Measurements from ENCODE around the gene ERRFI1.

The ERRFI1 gene

GRCh38 chr1:8002329-8002910 is 23.7 kb downstream of the ERRFI1 start:
- DNase-seq, result peak; percentile 22 to 40

DNA sequence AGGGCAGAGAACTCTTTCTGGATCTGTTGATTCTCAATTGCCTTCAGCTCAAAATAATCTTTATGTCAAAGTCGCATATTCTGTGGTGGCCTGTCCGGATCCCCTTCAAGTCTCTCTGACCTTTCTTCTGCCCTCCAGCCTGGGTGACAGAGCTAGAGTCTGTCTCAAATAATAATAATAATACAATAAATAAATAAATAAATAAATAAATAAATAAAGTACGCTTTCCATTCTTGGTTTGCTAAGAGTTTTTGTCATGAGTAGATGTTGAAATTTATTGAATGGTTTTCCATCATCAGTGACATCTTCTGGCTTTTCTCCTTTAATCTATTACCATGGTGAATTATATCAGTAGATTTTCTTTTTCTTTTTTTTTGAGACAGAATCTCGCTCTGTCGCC is 30.7 kb downstream of the ERRFI1 start:
- DNase-seq, result no peak

- DNase-seq, result no peak
Measured at GRCh38 chr1:7994827-7995226, 31.3 kb downstream of the ERRFI1 start.

DNA sequence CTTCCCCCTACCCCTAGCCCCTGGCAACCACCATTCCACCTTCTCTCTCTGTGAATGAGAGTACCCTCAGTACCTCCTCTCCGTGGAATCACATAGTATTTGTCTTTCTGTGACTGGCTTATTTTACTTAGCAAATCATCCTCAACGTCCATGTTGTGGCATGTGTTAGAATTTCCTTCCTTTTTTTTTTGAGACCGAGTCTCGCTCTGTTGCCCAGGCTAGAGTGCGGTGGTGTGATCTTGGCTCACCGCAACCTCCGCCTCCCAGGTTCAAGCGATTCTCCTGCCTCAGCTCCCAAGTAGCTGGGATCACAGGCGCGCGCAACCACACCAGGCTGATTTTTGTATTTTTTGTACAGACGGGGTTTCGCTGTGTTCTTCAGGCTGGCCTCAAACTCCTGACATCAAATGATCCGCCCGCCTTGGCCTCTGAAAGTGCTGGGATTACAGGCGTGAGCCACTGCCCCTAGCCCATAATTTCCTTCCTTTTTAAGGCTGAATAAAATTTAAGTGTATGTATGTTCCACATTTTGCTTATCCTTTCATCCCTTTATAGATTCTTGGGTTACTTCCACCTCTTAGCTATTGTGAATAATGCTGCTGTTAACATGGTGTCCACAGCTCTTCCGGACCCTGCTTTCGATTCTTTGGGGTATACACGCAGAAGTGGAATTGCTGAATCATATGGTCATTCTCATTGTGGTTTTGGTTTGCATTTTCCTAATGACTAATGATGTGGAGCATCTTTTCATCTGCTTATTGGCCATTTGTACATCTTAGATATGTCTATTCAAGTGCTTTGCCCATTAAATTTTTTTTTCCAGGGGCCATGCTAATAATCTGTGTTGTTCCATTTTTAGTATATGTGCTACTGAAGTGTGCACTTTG is 32.3 kb downstream of the ERRFI1 start:
- peak; percentile 11 to 59 for DNase-seq

GRCh38 chr1:7992885-7993284 is 33.2 kb downstream of the ERRFI1 start:
- no peak for DNase-seq

DNA sequence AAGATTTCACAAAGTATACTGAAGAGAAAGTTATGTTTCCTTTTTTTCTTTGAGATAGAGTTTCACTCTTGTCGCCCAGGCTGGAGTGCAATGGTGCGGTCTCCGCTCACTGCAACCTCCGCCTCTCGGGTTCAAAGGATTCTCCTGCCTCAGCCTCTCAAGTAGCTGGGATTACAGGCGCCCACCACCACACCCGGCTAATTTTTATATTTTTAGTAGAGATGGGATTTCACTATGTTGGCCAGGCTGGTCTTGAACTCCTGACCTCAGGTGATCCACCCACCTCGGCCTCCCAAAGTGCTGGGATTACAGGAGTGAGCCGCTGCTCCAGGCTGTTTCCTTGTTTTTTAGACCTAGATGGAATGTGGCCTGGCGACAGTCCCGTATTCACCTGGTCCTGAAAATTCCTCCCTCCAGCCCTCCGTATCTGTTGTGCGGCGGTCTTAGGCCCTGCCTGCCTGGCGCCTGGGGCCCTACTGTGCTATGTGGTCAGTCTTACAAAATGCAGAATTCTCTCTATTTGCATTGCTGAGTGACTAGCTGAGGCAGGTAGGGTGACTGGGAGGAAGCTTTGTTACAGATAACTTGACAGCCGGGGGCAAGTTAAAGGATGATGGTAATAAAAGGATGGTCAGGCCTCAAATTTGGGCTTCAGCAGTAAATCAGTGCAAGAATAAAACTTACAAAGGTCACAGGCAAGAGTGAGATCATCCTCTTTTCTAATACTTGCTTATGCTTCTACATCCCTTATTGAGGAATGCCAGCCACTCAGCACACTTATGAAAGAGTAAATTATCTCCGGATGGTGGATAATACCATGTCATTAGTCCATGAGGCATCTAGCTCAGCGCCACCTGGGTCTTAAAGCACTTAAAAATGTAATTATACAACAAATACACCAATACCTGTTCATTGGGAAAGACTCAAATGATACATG is 34.3 kb downstream of the ERRFI1 start:
- DNase-seq, result no peak

DNA sequence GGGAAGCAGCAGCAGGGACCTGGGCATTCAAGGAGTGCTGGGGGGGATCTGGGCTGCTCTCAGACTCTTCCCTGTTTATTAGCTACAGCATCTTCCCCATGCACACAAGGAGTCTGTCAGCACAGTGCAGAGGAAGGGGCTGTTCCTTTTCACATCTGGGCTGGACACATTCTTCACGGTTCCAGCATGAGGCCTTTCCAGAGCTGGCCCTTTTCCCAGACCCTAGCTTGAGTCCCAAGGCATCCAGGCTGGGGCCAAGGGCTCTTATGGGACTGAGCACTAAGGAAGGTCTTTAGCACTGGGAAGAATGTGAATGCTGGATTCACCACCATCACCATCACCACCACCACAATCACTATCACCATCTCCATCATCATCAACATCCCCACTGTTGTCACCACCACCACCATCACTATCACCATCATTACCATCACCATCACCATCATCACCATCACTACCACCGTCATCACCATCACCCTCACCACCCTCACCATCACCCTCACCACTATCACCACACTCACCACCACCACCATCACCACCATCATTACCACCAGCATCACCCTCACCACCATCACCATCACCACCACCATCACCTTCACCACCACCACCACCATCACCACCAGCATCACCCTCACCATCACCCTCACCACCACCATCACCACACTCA is 36.2 kb downstream of the ERRFI1 start:
- no peak for DNase-seq

DNA sequence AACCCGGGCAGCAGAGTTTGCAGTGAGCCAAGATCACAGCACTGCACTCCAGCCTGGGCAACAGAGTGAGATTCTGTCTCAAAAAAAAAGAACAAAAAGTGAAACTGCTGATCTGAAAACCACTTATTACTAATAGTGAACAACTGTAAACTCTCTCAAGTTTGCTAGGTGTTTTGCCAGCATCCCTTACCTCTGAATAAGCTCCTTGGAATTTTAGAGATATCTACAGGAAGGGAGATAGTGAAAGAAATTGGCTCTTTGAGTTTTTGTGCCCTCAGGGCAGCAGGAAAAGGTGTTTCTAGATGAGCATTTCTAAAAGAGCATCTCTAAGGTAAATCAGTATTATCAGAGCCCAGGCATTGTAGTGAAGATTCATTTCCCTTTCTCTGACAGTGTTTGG is 37.5 kb downstream of the ERRFI1 start:
- no peak for DNase-seq

DNA sequence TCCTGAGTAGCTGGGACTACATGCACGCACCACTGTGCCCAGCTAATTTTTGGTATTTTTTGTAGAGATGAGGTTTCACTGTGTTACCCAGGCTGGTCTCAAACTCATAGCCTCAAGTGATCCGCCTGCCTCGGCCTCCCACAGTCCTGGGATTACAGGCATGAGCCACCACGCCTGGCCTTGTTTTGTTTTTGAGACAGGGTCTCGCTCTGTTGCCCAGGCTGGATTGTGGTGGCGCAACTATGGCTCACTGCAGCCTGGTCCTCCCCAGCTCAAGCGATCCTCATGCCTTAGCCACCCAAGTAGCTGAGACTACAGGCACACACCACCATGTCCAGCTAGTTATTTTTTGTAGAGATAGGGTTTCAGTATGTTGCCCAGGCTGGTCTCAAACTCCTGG is 38.6 kb downstream of the ERRFI1 start:
- DNase-seq, result no peak

DNA sequence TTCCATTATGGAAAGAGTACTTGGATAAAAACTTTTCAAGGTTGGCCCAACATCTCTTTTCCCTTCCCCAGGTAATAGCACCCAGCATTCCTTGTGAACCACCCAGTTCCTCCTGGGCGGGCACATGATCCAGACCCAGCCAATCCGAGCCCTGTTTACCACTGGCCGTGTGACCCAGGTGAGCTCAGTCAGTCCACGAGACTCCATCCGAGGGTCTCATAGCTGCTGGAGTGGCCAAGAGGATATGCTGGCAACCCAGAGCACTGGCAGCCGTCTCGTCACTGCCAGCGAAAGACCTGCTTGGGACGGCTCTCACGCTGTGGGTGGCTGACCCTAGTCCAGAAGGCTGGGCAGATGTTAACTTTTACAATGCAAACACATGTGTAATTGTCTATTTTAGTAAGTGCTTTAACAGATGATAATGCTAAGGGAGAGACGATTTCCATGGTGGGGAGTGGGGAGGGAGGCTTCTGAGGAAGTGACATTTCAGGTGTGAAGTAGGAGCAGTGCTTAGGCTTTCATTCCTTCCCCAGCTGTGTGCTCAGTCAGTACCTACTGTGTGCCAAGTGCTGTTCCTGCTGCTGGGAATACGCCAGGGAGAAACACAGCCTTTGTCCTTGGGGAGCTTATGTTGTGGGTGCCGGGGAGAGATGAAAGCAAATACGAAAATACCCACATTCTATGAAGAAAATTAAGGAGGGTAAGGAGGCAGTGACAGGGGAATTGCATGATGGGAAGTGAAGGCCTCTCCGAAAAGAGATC is 40.1 kb downstream of the ERRFI1 start:
- no peak for DNase-seq

DNA sequence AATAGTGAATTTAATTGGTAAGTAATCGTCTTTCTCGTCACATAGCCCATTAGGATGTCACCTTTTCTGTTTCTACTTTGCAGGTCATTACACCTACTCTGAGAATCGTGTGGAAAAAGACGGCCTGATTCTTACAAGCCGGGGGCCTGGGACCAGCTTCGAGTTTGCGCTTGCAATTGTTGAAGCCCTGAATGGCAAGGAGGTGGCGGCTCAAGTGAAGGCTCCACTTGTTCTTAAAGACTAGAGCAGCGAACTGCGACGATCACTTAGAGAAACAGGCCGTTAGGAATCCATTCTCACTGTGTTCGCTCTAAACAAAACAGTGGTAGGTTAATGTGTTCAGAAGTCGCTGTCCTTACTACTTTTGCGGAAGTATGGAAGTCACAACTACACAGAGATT is 41.3 kb downstream of the ERRFI1 start:
- DNase-seq, result no peak

DNA sequence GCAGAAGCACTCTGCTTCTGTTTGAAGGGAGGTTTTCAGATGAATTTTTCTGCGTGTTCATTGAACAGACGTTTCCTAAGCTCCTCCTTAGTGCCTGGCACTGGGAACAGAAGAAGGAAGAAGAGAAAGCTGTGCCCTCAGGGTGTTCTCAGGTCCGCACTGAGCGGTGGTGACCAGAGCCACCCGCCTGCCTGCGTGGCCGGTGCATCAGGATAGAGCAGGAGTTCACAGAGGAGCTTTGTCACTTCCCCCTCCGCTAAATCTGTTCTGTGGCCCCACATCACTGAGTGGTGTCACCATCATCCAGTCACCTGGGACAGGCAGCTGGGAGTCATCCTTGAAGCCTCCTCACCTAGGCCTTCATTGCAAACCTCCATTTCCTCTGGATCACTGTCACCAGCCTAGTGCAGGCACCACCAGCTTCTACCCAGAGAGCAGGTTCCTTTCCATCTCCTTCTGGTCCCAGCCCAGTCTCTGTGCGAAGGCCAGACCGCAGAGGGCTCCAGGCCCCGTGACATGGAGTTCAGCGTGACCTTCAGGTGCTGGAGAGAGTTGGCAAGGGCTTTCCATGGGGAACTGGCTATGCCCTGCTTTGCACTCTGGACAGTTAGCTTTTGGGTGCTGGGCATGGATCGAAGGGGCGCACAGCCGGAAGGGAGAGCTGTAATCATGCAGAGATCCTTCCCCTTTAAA is 42.9 kb downstream of the ERRFI1 start:
- DNase-seq, result no peak

DNA sequence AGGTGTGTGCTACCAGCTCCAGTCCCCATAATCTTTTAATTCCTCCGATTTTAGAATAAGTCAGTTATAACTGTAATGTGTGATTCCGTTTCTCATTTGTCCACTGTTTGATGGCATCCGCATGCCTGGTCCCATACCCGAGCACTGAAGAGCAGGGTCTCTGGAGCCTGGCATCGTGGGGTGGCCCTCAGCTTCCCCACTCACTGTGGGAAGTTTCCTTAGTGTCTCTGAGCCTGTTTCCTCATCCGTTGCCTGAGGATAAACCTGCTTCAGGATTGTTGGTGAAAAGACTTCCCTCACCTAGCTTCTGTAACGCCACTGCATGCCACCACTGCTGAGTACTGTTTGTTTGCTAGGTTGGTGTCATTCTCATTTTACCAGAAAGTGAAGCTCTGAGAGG is 45.1 kb downstream of the ERRFI1 start:
- no peak for DNase-seq

GRCh38 chr1:7975212-7975865 is 50.8 kb downstream of the ERRFI1 start:
- peak; percentile 40 to 59 for DNase-seq

DNA sequence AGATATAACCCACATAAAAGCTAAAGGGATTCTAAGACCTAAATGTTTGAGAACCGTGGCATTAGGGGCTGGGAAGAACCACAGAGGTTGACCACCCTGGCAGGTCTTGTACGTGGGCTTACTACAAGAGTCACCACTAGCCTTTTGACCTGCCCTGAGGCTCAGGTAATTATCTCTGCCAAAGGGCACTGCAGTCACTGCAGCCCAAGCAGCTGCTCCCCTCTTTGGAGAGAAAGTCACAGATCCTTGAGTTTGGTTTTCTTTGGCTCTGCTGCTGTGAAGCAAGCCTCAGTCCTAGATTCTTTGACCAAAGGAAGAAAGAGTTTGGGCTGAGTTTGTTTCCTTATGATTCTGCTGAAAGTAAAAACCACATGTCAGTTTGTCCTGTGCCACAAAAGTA is 53.0 kb downstream of the ERRFI1 start:
- DNase-seq, result no peak

DNA sequence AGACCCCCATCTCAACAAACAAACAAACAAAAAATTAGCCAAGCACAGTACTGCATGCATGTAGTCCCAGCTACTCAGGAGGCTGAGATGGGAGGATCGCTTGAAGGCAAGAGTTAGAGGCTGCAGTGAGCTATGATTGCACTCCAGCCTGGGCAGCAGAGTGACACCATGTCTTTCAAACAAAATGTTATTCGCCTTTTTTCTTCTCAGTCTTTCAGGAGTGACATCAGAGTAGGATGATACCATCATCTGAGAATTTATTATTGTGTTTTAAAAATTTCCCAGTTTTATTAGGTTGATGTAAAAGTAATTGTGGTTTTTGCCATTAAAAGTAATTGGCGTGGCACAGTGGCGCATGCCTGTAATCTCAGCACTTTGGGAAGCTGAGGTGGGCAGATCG is 53.8 kb downstream of the ERRFI1 start:
- DNase-seq, result no peak

GRCh38 chr1:7971024-7971423 is 55.1 kb downstream of the ERRFI1 start:
- no peak for DNase-seq

DNA sequence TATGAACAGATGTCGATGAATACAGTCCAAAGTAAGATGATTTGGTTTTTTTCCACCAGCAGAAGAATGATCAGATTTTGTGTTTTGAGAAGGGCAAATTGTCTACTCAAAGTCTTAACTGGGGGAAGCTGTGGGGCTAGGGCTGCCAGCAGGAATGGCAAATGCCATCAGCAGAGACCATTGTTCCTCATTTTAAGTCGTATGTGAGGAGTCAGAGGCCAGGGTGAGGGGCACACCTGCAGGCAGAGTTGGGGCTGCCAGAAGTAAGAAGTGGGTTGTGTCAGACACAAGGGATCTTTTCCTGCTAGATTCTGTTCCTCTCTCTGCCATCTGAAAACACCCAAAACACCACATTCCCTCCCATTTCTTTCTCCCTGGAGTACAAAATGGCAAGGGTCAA is 55.9 kb downstream of the ERRFI1 start:
- no peak for DNase-seq

- no peak for DNase-seq
Measured at GRCh38 chr1:7967651-7968050, 58.5 kb downstream of the ERRFI1 start.

DNA sequence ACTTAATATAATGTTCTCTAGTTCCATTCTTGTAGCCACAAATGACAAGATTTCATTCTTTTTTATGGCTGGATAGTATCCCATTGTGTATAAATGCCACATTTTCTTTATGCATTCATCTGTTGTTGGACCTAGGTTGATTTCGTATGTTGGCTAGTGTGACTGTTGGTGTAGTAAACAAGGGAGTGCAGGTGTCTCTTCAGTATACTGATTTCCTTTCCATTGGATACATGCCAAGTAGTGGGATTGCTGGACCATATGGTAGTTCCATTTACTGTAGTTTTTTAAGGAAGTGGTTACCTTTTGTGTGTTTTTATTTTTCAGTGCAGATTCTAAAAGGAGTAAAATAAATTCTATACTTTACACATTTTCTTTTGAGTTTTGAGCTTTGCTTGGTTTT is 58.9 kb downstream of the ERRFI1 start:
- no peak for DNase-seq

DNA sequence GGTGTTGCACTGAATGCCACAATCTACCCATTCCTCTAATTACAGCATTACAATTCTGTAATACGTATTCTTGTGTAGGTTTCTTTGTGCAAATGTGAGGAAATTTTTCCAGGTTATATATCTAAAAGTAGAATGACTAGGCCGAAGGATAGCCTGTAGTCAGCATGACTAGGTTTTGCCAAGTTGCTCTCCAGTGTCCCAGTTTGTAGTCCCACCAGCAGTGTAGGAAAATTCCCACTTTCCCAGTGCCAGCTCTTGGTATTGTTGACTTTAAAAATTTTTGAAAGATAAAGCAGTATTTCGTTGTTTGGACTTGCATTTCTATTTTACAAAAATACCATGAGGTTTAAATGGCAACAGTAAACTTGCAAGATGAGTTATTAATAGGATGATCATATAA is 61.6 kb downstream of the ERRFI1 start:
- no peak for DNase-seq

All from inflammatory macrophage treated with lipopolysaccharide for 1 hour (primary cell).